ENCODE measurements around the gene CORO2A. TPM values are rescaled to one million over a fixed set of nuclear protein-coding genes. Genes with fewer than 3 reads are reported as not detected.
A peak's percentile ranks its signal among the peaks of the same experiment; 100 is the strongest.

The CORO2A gene
- total RNA-seq, 1 experiment from 2014 or later = 15.8 TPM

DNA sequence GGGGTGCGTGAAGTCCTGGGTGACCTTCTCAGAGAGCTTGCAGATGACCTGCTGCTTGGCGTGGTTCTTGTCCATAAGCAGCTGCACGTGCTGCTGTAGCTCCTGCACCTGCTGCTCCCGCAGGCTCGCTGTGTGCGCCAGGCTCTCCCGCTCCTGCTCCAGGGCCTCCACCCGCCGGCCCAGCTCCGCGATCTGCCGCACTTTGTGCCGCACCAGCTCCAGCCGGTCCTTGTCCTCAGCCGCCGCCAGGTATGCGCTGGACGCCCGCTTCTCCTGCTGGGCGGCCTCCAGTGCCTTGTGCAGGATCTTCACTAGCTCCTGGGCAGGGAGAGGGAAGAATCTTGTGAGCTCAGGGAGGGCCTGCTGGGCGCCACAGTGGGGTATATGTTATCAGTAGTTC, 28.5 kb upstream of the CORO2A start:
- Histone ChIP-seq H3K79me2 (ENCODE audit: insufficient read depth, low read length) (no peaks in the 10 kb centered on the region), H2BK12ac (ENCODE audit: insufficient read length, low read depth, low read length) (no peak overlapping the region), H3K23me2 (ENCODE audit: insufficient read length, low read depth, low read length, poor library complexity, severe bottlenecking) (no peaks in the 10 kb centered on the region), H2BK5ac (ENCODE audit: insufficient read length, low read length) (no peak overlapping the region), H3K23ac (ENCODE audit: insufficient read length, low read depth, low read length) (no peak overlapping the region), H3T11ph (ENCODE audit: low read length) (no peak overlapping the region), H3K27me3 (ENCODE audit: insufficient read depth, low read length) (no peaks in the 10 kb centered on the region), H4K20me1 (ENCODE audit: control insufficient read depth, insufficient read depth, insufficient read length) (no peaks in the 10 kb centered on the region), H3K4me2 (ENCODE audit: insufficient read depth, insufficient read length, low read length) (no peak overlapping the region), H3K4me1 (ENCODE audit: insufficient read depth, low read length) (peaks cover 13% of the 10 kb centered on the region), H2BK20ac (ENCODE audit: low read depth, low read length, poor library complexity, severe bottlenecking) (no peak overlapping the region), H3K79me1 (ENCODE audit: insufficient read depth, low read depth, low read length, poor library complexity, severe bottlenecking) (no peaks in the 10 kb centered on the region), H3K9me3 (ENCODE audit: control insufficient read depth, low read depth, low read length) (no peaks in the 10 kb centered on the region), H3K27ac (ENCODE audit: insufficient read length, low read depth, low read length) (no peak overlapping the region), H4K8ac (replicated peaks; ENCODE audit: insufficient read length, low read depth, low read length) (no peak overlapping the region), H3K18ac (ENCODE audit: insufficient read length, low read depth, low read length) (peak overlapping the region; percentile 51), H4K91ac (ENCODE audit: insufficient read length, low read depth, low read length) (no peak overlapping the region), H3K4ac (ENCODE audit: low read depth, low read length) (no peak overlapping the region), H2AK5ac (ENCODE audit: insufficient read length, low read length) (no peak overlapping the region), H3K9ac (ENCODE audit: extremely low read depth, insufficient read length, low read length) (no peak overlapping the region), H2BK15ac (ENCODE audit: low read depth, low read length) (no peak overlapping the region), H3K56ac (ENCODE audit: insufficient read length, low read depth, low read length) (no peak overlapping the region), H2BK120ac (ENCODE audit: low read depth, low read length, poor library complexity, severe bottlenecking) (no peak overlapping the region), H3K14ac (ENCODE audit: insufficient read depth, low read length) (peak overlapping the region; percentile 6; the same call in 1 of the 2 replicates), H4K5ac (ENCODE audit: insufficient read length, low read depth, low read length) (no peak overlapping the region), H2AFZ (ENCODE audit: low read length) (no peak overlapping the region)
- no peaks in the 10 kb centered on the region; a peak in 1 of 5 replicates for H3K9me3 Mint-ChIP-seq
- H3K27me3 Mint-ChIP-seq (ENCODE audit: low read depth) = no peaks in the 10 kb centered on the region
- no peak overlapping the region for H3K4me3 Mint-ChIP-seq
- DNase-seq = no peak
- TF ChIP-seq CTCF (conservative IDR thresholded peaks at IDR 0.05) = no peak
- no peak overlapping the region for H3K27ac Mint-ChIP-seq
- peaks cover 0 to 12% (median 0%) of the 10 kb centered on the region in 3 experiments; a peak in 5 of 7 replicates for H3K36me3 Mint-ChIP-seq (ENCODE audit: insufficient read depth in 1 of 3, low read depth in 3 of 3)
- no CpG with 5 or more reads among the region's 21 CpGs for WGBS (ENCODE audit: extremely low coverage, insufficient read length, low lambda C conversion rate)
- peaks cover 35 to 36% of the 10 kb centered on the region in 2 experiments for H3K4me1 Mint-ChIP-seq
